ENCODE measurements around the gene KRTAP5-1.
A peak's percentile ranks its signal among the peaks of the same experiment; 100 is the strongest.

Gene KRTAP5-1

DNA sequence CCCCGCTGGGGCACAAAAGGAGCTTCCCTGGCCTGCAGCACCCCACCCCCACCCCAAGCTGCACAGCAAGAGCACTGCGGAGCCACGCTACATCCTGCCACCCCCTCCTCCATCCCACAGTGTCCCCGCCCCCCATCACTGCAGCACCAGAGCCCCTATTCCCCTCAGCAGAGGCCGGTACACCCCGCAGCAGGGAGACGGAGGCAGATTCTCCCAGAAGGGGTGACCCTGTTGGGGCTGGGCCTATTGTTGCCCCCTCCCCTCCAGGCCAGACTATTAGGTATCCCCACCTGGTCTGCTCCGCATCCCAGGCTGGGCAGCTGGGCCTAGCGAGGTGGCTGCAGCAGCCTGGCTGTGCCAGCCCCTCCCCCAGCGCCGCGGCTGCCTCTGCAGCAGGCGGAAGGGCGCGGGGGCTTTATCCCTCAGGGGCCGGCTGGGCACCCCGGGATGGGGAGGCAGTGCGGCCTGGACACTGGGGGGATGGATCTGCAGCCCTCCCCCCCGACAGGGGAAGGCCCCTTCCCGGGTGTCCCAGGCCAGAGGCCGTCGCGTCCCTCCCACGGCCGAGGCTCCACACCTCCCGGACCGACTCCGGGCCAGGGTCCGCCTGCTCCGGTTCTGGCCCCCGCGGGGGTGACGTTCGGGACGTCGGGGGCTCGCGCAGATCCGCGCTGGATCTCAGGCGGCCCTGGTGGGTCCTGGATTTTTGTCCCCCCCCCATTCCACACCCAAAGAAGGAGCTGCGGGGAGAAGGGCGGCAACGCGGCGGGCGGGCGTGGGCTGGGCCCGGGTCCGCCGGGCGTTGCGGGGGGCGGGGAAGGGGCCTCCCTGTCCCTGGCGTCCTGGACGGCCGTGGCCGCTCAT, 14.0 kb downstream of the KRTAP5-1 start:
- no peak for DNase-seq

DNA sequence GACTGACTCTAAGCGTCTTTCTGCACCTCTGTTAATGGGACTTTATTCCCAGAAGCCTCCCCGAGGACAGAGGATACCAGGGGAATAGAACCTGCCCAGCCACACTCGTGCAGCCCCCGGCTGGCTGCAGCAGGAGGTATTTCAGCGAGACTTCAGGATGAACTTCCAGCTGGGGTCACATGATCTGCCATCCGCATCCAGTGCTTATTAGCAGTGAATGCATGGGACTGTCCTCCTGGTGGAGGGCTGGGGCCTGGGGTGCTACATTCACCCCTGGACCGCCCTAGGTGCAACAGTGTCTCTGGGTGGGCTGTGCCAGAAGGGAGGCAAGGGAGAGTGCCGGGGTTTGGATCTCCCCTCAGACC, 14.6 kb downstream of the KRTAP5-1 start:
- DNase-seq, result no peak

DNA sequence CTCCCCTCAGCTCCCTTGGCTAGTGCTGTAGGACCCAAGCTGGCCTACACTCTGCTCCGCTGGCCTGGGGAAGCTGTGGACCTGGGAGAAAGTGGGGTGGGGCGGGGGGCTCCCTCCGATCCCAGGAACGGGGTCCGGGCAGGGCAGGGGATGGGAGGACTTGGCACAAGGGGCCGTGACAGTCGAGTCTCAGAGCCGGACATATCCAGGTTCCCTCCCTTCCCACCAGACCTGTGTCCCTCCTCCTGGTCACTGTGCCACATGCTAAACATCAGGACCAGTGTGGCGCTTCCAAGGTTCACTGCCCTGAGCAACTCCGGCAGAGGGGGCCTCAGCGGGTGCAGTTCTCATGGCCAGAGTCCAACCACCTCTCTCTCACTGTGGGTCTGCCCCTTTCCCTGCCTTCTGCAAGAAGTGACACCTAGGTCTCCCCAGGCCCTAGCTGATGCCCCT, 15.1 kb downstream of the KRTAP5-1 start:
- DNase-seq, result no peak

DNA sequence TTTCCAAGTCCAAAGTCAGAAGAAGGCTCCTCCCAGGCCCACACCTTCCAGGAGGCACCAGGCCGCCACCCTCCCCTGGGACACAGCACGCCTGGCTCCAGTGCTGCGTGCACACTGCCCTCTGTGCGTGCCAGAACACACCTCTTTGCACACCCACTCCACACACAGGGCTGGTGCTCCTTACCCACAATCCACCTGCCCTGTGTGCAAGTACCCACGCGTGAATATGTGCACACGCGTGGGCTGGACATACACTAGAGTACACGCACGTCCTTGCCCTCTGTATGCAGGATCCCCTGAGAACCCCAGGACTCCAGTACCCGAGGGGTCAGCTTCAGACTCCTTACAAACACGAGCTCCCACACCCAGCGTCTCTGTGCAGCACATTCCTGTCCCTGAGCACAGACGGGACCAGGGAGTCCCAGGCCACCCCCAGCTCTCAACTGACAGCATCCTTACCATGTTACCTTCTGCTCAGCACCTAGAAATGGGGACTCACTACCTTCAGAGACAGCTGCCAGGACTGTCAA, 15.8 kb downstream of the KRTAP5-1 start:
- DNase-seq, result no peak

DNA sequence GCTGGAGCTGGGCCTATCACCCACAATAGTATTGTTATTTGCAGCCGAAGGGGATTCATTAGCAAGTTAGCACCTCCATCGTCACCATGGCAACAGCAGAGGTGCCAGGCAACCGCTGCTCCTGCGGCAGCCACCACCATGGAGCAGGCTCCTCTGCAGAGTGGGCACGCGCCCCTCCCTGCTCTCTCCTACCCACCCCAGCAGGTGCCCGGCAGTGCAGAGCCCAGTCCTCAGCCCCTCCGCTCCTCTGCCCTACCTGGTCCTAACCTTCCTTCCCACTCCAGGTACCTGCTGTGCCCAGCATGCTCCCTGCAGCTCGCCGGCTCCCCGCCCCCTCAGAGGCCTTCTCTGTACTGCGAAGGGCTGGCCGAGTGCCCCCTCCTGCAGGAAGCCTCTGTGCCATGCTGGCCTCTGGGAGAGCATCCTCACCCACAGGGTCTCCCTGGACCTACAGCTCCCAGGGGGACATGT, 16.6 kb downstream of the KRTAP5-1 start:
- DNase-seq, result no peak

DNA sequence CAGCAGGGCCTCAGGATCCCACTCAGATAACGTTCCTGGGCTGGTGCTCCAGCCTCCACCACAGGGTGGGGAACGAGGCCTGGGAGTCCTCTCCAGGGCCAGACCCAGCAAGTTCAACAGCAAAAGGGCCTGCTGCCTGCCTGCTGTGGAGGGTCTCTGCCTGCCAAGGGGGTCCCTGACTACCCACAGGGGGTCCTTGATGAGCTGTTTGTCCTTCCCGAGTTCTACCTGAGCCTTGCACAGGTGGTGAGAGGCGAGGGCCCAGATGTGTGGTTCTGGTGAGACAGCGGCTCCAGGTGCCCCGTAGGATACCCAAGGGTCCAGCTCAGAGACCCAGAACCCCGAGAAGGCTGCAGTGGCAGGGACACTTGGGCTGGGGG, 17.4 kb downstream of the KRTAP5-1 start:
- no peak for DNase-seq

DNA sequence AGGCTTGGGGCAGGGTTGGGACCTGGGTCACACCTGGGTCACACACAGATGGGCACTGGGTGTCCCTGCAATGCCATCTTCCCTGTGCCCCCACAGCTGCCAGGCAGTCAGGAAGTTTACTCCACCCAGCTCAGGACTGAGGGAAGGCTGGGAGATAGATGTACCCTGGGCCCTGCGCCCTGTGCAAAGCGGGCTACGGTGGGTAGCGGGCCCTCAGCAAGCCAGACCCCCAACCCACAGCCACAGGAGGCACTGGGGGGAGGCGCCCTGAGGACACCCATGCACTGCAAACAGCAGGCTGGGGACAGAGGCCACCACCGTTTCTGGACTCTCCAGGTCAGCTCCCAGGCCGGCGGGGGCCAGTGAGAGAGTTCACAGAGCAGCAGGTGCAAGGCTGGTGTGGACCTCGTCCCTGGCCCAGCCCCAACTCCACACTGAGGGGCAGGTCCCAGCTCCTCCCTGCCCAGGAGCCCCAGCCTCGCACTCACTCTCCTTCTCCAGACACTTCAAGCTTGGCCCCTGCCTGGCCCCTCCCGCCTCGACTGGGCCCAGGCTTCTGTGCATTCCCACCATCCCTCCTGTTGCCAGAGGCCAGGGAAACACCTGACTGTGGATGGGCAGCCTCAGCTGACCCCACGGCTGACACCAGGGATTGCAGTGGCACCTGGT, 17.9 kb downstream of the KRTAP5-1 start:
- DNase-seq, result no peak

DNA sequence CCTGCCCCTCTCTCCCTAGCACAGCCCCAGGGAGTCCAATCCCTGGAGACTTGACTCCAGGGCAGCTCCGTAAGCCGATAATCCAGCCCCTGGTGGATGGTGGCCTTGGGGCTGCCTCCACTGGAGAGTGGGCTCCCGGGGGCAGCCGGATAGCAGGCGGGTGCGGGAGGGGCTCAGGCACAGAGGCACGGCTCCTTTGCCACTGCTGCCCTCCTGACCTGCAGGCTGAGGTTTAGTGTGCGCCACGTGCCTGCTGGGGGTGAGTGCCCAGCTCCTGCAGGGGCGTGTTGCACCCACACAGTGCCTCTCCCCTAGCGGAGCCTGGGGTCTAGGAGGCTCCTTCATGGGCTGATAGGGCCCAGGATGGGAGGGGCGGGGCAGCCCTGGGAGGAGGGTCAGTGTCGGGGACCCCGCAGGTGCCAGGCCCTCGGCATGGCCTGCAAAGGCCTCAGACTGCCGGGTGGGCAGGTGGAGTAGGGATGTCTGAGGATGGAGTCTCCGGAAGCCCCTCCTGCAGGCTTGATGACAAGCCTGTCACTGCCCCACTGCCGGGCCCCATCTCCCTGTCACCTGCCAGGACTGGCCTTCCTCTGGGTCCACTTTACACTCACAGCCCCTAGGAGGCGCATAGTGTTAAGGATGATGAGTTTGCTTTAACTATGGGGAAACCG, 18.6 kb downstream of the KRTAP5-1 start:
- no peak for DNase-seq

DNA sequence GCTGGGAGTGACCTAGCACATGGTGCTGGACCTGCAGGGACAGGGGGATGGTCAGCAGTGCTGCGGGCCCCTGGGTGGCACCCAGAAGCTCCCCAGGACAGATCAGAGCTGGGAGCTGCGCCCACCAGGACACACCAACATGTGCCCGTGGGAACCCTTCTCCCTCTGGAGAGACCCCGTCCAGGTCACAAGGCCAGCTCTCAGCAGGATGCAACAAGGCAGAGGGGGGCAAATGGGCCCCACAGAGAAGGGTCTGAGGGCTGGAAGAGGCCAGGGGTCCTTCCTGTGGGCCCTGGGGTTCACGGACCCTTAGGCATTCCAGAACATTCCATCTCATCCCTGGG, 19.2 kb downstream of the KRTAP5-1 start:
- DNase-seq, result no peak

DNA sequence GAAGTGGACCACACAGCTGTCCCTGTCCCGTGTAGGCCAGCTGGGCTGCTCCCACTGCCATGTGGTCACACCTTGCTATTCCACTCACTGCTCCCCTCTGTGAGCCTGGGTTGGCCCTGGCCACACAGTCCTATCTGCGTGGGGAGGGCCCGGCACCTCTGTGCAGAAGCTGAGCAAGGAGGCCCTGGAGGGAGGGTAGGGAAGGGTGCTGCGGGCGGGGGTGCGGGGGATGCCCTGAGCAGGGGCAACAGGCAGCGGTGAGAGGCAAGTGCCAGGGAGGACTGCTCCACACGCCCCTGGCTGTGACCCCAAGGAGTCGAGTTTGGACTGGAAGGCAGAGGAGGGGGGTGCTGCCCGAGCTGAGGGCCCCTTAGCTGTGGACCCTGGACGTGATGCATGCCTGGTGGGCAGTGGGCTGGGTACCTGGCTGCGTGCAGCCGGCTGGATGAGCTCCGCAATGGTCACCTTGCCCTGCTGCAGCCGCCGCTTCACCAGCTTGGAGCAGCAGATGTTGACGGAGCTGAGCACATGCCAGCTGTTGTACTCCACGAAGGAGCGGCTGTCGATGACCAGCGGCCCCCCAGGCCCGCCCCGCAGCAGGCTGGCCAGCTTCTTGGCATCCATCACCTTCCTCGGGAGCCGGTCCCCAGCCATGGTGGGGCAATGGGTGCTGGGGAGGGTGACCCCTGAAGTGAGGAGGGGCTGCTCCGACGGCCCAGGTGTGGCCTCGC, 19.7 kb downstream of the KRTAP5-1 start:
- no peak for DNase-seq

DNA sequence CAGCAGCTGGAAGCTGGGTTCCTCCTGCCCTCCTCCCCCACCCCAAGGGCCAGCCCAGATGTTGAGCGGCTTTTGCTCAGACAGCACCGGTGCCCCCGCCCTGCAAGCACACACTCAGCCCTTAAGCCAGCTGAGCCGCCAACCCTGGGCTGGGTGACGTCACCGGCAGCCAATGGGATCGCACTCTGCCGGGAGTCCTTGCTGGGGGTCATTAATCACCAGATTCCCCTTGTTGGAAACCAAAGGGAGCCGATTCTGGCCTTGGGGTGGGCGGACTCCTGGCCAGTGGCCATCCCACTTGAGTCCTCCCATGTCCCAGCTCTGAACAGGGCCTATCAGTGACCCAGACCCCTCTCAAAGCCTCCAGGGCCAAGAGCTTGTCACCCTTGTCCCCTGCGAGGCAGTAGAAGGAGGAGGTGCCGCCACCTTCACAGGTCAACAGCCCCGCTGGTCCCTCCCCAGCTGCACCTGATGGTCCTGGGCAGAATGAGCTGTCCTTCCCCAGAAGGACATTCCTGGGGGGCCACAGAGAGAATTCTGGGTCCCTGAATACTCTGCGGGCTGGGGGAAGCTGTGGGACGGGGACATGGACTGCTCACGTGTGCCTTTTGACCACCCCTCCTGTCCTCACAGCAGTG, 20.4 kb downstream of the KRTAP5-1 start:
- no peak for DNase-seq

DNA sequence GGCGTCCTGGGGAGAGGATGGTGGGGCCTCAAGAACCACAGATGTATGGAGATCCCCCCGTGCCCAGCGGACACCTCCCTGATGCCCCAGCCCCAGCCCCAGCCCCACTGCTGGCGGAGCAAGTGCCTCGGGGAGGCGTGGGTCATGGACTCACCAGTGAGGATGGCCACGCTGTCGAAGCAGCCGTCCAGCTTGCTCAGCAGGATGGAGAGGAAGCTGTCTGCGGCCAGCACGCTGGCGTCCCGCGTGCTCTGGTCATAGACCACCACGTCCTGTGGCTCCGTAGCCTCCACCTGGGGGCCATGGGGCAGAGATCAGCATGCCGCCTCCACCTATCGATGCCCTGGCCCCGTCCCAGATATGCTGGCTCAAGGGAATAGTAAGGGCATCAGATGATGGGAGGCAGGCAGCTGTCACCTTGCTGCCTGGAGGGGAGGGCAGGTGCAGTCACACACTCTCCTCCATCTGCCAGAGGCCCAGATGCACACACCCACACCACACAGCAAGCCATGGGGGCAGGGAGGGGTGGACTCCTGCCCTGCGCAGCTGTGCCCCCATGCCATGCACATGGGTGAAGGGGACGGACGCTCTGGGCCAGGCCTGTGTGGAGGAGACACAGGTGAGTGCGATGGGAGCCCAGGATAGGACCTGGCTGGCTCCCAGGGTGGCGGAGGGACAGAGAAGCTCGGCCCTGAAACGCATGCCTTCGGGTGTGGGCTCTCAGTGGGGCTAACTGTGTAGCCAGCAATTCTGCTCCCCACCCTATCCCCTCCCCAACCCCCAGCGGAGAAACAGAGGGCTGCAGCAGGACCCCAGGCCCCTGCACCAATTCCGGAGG, 21.2 kb downstream of the KRTAP5-1 start:
- no peak for DNase-seq

DNA sequence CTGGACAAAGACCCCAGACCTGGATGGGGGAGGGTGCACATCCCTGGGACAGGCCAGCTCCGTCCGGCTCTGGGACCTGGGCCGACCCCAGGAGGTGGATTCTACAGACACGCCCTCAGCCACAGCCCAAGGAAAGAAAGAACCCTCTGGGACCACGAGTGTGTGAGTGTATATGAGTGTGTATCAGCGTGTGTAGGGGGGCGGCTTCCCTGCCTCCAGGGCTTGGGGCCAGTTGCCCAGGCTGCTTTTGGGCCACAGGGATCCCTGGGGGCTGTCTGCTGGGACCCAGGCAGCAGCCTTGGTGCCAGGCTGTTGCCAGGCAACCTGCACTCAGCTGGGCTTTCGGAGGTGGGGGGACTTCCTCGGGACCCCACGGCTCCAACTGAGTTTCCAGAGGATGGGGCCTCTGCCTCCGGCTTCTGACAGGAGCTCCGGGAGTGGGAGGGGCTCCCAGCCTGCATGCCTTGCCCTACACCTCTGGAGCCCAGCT, 21.9 kb downstream of the KRTAP5-1 start:
- no peak for DNase-seq

DNA sequence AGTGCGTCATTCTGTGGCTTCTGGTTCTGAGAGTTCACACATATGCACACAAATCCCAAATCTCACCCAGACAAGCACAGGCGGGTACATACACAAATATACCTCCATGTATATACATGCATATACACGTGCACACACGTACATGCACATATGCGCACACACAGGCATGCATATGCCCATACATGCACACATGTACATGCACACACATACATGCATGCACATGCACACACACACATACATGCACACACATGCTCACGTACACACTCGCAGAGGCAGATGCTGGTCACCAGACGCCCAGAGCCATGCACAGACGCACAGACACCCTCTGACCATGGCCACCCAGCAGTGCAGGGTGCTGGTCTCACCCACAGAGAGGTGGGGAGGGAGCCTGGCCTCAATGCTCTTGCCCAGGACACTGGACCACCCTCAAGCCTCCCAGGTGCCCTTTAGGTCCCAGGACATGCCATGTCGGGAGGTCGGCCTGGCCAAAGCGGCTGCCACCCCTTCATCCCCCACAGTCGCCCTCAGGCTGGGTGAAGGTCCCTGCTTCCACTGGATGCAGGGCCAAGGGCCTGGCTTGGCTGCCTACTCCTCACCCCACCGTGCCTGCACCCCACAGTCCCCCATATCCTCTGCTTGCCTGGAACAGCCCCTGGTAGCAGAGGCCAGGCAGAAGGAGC, 22.5 kb downstream of the KRTAP5-1 start:
- DNase-seq, result no peak

DNA sequence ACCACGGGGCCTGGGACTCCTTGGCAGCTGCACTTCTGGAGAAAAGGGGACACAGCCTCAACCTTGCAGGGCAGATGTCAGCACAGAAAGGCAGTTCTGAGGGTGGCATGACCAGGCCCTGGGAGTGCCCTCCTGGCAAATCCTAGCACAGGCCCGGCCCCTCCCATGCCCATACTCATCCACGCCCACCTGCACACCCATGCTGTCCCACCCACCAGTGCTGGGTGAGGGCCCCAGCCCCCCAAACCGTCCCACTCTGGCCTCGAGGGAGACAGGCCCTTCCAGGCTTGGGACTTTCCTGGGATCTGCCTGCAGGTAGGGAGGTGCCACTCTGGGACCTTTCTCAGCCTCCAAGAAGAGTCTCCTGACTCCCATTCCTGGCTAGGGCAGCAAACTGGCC, 23.1 kb downstream of the KRTAP5-1 start:
- DNase-seq, result no peak

DNA sequence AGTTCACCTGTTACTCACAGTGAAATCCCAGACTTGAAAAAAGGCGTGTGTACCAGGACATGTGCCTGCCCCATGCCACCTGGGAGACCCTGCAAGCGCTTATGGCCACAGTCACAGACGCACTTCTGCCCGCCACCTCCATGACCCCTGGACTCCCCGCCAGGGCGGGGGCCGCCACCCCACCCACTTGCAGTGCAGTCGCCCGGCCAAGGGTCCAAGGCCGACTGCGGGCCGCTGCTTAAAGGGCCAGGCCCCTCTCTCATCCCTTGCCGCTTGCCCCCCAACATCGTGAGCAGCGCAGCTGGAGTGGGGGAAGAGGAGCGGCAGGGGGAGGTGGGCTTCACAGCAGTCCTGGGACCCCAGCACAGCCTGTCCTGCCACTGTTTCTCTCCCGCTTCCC, 23.8 kb downstream of the KRTAP5-1 start:
- DNase-seq, result no peak

DNA sequence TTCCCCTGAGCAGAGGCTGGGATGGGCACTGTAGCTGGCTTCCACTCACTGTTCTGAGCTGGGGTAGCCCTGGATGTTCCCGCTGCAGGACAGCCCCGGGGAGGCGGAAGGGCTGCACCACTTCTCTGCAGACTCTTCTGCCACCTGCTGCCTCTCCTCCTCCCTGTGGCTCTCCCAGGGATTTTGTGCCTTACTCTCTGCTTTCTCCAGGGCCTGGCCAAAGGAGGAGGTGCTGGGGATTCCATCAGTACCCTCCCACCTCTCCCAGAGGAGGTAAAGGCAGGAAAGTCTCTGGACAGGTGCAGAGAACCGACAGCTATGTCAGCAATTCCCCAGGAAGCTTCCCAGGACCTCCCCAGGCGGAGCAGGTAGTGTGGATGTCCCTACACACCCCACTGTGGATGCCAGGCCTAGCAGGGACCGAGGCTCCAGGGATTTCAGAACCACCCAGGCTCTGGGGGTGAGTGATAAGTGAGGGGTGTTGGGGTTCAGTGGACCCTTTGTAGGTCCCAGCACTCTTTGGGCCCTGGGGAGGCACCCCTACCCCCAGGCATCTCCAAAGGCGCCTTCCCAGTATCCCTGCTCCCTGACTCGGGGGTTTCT, 24.3 kb downstream of the KRTAP5-1 start:
- DNase-seq, result no peak

DNA sequence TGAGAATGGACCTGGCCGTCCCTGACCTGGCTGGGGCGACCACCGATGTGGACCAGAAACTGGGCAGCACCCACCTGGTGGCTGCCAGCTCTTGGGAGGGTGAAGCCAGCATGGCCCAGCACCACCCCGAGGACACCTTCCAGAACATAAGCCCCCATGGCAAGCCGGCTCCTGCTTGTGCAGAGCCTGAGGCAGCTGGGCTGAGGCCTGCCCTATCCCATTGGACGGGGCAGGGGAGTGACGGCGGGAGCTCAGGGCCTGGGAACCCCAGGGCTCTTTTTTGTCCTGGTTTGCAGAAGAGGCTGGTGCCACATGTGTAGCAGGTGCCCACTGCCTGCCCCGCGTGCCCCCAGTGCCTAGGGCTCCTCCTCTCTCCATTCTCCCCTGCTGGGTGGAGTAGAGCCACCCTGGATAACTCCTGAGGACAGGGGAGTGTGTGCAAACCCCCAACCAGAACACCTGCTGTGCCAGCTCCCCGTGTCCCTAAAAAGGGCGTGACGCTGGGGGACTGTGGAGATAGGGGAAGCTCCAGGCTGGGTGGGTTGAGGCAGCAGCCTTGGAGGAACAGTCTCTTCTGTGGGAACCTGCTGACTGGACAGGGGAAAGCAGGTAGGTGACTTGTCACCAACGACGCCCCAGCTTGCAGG, 25.0 kb downstream of the KRTAP5-1 start:
- DNase-seq, result no peak

DNA sequence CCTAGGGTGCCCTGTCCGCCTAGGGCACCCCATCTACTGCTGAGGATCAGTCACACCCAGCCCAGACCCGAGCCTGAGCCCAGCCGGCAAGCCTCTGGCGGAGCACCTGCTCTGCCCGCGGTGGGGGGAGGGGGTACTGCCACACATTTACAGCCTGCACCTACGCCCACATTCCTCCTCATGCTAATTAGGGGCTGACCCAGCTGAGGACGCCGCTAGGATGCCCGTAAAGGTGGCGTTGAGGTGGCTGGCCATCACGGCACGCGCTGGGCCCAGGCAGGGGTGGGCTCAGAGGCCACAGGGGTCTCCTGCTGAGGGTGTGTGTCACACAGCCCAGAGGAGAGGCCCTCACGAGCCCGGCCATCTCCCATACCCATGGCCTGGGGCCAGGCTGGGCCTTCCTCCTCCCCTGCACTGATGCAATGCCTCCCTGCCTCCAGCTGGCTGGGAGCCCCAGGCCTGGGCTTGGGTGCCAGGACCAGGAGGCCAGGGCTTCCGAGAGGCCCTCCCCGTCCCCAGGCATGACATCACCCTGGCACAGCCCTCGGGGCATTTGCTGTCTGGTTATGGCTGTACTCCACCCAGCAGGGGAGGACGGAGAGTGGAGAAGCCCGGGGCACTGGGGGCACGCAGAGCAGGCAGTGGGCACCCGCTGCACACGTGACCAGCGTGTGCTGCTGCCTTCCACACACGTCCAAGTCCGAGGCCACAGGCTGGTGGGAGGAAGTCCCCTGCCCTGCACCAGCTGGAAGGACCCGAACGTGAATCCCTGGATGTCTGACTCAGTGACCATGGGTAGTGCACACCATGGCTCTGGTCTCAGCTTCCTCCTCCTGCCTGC, 25.8 kb downstream of the KRTAP5-1 start:
- DNase-seq, result peak; percentile 90 to 91

Data from hippocampal formation (tissue), 2 donors.